GM19328 (cell line): Measurements from ENCODE around the gene CYP27A1.

Source experiments
- ATAC-seq: cut with Tn5 transposase; IDR thresholded peaks from one replicate; pipeline ENCODE4 v1.9.1; 2021; ENCODE audit warnings: mild to moderate bottlenecking, moderate library complexity; ENCODE audit not compliant: unreplicated experiment

The CYP27A1 gene

DNA sequence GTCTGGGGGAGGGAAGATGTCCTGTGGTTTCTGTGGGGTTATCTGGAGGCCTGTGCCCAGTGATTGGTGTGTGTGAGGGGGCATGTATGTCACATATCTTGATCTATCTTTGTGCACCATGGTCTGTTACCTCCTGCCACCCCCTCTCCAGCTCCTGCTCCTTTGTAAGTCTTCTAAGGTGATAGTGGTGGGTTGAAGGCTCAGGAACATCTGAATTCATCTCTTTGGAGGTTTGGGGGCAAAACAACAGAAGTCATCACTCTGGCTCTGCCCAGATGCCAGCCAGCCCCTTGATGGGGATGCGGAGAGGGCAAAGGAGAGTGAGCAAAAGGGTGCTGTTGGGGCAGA is 74.9 kb downstream of the CYP27A1 start:
- no peak for ATAC-seq

DNA sequence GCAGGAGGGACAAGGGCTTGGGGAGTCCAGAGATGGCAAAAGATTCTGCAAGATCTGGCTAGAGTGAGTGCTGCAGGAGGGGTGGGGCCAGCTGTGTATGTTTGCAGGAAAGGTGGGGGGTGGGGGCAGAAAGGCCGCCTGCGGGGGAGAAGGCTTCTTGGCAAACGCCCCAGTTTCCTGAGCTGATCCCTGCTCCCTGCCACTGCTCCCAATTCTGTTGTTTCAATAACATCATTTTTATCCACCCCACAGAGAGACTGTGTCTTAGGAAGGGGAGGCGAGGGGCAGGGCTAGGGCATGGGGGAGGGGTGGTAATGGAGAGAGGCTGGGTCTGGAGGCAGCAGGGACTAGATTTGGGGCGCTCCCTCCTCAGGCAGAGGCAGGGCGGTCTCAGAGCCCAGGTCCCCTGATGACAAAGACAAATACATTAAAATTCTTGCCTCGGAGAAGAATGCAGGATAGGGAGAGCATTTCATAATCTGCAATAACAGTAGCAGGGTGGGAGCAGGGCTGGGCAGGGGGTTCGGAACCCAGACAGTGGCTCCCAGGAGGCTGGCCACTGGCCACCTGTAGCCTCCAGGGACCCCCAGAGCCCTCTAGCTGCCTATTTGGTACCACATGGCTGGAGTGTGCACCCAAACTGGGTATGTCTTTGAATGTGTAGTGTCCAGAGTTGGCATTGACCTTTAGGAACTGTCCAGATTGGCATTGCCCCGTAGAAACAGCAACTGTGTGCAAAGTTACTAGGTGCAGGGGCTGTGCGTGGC is 75.6 kb downstream of the CYP27A1 start:
- no peak for ATAC-seq

DNA sequence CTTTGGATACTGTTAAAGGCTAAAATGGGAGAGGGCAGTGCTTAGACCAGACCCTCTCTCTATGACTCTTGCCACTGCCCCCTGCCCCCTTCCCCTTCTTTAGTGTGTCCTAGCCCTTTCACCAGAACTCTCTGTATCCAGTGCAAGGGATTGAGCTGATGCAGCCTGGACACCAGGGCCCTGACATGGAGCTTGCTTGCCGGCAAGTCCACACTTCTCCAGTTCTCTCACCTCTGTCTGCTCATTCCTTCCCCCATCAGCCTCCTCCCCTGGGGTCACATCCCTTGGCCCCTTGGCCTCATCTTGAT is 76.1 kb downstream of the CYP27A1 start:
- ATAC-seq = no peak

DNA sequence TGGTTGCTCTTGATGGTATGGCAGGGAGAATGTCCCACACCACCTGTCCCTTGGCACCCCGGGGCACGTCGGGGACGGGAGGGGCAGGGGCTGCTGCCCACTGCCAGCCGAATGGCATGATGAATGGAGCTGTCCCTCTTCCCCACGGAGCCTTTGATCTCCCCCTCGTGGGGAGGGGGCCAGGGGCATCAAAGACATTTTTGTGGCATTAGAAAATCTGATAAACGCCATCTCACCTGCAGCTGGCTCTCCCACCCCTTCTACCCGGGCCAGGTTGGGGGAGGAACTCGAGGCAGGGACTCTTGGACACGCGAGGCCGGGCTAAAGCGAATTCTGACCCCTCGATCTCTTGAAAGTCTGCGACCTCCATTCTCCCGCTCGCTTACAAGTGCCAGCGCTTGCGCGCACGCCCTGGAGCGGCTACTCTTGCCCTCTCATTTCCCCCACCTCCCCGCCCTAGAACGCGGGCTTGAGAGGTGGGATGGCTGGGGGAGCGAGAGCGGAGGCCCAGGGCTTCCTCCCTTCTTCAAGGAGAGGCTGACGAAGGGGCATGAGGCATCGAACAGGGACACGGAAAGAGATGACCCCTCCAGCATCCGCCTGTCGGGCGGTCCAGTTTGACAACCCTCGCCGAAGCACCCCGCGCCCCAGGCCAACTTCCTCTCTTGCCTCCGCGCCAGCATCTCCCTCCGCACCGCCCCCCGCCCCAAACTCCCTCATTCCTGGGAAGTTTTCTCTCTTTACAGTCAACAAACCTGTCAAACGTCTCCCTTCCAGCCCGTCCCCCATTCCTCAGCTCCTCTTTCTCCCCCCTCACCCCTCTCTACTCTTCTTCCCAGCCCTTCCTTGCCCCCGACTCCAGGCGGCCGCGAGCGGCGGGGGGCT is 77.0 kb downstream of the CYP27A1 start:
- no peak for ATAC-seq

DNA sequence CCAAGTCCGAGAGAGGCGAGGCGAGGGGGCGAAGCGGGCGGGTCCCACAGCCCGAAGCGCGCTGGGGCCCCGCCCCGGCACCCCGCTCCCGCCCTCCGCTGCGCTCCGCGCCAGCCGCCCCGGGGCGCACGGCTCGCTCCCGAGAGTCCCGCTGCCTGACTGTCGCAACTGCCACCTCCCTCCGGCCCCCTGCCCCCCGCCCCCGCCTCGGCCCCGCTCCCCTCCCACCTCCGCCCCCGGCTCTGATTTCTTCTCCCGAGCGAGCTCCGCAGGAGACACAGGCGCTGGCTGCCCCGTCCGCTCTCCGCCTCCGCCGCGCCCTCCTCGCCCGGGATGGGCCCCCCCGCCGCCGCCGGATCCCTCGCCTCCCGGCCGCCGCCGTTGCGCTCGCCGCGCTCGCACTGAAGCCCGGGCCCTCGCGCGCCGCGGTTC is 77.6 kb downstream of the CYP27A1 start, which contains the start of gene WNT6:
WNT6 (plus strand) TSS at position 250 of the 432 bp plus-strand sequence. CDS start 233 bp downstream, outside the sequence.
- ATAC-seq = no peak

DNA sequence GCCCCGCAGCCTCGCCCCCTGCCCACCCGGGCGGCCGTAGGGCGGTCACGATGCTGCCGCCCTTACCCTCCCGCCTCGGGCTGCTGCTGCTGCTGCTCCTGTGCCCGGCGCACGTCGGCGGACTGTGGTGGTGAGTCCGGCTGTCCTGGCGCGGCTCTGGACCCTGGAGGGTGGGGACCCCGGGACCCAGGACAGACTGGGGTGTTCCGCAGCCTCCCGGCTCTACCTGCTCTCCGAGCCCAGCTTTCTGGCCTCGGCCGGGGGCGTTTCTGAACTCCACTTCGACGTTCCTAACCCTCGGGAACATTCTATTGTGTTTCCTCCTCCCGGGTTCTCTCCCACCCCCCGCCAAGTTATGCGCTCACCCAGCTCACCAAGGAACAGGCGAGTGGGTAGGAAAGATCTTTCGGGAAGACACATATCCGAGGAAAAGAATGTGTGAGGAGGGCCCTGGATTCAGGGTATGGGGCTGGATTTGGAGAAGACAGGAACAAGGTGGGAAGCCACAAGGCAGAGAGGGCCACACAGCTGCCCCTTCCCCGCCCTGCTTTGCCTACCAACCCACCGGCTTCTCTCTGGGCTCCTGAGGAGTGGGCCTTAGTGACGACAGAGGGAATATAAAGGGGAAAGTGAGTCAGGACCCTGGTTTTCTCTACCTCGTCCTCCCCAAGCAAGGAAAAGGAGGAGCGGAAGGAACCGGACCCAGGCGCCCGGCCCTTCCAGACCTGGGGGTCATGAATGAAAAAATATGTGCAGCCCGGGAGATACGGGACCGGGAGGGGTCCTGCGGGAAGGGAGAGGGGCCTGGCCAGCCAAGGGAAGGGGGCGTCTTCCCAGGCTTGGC is 78.3 kb downstream of the CYP27A1 start:
- ATAC-seq = no peak

DNA sequence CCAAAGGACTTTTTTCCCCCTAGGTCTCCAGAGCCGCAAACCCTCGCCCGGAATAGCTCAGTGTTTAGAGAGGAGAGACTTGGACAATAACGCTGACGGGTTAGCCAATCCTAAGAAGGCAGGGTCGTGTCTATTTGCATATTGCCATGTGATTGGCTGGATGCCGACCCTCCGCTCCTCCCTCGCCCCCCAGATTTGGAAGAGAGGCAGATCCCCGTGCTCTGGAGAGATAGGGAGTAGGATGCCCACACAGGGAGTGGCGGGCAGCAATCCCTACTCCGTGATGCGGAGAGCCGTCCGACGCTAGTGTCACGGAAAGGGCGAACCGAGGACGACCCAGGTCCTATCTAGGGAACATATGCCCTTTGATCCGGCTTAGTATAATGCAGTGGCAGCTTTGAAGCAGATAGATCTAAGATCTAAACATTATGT is 79.0 kb downstream of the CYP27A1 start:
- ATAC-seq = no peak

DNA sequence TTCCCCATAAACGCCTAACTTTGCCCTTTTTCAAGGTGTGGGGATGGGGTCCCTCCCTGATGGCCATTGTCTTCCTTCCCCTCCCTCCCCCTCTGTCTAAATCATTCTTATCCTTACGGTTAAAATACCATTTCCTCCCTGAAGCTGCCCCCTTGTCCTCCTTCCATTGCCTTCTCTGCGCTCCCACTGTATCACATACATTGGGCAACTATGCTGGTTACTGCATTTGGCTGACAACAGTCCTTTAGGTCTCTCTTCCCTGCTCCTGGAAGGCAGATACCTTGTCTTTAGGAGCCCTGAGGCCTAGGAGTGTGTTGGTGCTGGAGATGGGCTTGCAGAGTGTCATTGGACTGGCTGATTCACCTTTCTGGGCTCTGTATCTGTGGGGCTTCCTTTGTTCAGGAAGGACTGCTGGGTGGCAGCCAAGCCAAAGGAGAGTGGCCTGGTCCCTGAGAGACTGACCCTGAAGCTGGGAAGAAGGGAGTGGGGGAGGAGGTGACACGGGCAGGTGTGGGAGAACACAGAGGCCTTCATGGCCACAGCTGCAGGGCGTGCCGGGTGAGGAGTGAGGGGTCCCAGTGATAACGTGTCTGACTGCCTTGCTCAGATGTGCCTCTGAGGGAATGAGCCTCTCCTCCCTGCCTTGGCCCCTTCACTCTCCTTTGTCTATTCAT is 79.8 kb downstream of the CYP27A1 start:
- ATAC-seq = no peak

DNA sequence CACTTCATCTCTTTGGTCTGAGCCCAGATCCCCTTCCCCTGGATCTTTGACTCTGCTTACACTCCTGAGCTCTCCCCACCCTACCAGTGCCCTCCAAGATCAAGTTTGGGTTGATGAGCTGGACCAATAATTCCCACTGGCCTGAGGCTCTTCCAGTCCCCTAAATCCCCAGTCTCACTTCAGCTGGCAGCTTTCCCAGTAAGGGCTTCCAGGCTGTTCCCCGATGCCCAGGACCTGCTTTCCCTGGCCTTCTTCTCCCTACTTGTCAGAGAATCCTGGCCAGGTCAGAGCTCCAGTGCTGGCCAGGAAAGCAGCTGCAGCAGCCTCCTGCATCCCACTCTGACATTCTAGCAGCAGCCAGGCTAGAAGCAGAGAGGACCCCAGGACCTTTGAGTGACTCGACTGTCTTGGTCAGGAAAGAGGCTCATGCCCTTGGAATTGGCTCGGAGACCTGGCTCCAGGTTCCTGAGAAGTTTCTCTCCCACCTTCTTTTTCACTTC is 81.1 kb downstream of the CYP27A1 start:
- no peak for ATAC-seq
